Posterior cingulate gyrus (tissue), 11 donors: ENCODE measurements around the gene FBLN5.
"Not testable (repeated sequence)": the region's sequence is repeated elsewhere in the genome, so short reads cannot be mapped to it uniquely, and the experiment has no call there.

Experiments used
- DNase-seq, 10 donors: peaks; one replicate each; pipeline versions ENCODE4 v3.0.0 to v3.0.0-alpha.2; 2020 to 2021; ENCODE audit warnings: mixed read lengths in 3 of 10
- intact Hi-C: fragments of 100-400 bp; cut with DNase I; formaldehyde crosslinking; loops from one replicate; pipeline ENCODE4 v1.15.1; 2023

The FBLN5 gene

GRCh38 chr14:91911474-91912032 lies 35.9 kb downstream of the FBLN5 start:
- DNase-seq: peak in 2 of 10 donors; percentile 15 to 27

GRCh38 chr14:91910196-91910595 lies 37.3 kb downstream of the FBLN5 start:
- intact Hi-C loops: loop anchor here (5.0 to 10.0 kb wide), 2 partner anchors 258 to 405 kb away; no protein-coding TSS in a partner anchor
- no peak for DNase-seq

More at GRCh38 chr14:91911474-91912032, 35.9 kb downstream of the FBLN5 start:
- intact Hi-C loops: loop anchor here (5.0 to 10.0 kb wide), 2 partner anchors 259 to 407 kb away; no protein-coding TSS in a partner anchor

DNA sequence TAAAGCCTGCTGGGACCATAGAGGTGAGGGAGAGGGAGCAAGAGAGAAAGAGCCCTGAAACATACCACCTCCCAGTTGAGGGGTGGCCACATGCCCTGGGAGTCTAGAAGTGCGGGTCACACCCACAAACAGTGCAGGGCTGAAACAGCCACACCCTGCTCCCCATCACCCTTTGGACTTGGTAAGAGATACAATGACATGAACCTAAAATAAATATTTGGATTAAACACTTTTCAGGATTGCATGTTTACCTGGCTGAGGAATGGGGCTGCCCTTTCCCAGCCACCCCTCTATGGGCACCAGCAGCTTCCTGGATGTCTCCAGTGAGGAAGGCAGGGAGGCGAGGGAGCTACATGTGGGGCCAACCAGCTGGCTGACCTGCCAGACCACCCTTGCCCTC lies 41.1 kb downstream of the FBLN5 start:
- intact Hi-C loops: no loop called here
- no peak for DNase-seq

DNA sequence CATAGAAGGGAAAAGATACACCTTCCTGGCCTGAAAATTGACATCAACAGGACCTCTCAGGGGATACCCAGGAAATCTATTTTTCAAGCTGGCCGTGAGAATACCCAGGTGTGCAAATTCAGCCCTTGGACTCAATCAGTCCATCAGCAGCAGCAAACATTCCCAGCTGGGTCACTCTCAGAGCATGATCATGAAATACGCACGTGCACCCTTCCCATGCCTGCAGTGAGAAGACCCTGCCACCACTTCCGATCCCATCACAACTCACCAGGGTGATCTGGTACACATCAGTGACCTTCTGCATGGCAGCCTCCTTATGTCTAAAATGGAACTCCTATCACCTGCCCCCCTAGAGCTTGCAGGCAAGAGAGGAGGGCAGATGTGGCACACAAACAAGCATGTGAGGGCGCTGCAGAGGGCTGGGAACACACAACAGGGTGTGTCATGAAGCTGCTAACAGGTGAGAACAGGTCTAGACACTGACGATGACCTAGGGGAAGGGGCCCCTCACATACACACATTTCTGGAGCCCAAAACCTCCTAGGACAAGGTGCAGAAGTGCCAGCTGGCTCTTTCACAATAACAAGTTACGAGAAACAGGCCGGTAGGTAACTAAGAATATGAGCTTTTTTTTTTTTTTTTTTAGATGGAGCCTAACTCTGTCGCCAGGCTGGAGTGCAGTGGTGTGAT lies 42.4 kb downstream of the FBLN5 start:
- intact Hi-C loops: no loop called here
- DNase-seq: no peak

GRCh38 chr14:91904483-91904882 lies 43.0 kb downstream of the FBLN5 start:
- DNase-seq: no peak
- intact Hi-C loops: no loop called here

DNA sequence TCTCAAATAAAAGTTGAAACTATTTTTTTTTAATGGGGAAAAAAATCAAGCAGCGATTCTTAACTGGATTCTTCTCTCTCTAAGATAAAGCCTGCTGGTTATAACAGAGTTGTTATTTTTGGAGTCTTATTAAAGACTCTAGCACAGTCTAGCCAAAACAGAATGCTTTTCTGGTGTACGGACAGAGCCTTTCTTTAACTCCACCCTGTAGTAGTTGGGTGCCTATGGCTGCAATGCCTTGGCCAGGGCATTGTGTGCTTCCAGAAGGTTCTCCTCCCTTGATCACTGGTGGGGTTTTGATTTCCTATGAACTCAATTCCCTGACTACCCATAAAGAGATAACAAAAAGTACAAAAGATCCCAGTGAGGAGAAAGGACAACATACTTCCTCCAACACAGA lies 44.4 kb downstream of the FBLN5 start:
- intact Hi-C loops: no loop called here
- DNase-seq: no peak

DNA sequence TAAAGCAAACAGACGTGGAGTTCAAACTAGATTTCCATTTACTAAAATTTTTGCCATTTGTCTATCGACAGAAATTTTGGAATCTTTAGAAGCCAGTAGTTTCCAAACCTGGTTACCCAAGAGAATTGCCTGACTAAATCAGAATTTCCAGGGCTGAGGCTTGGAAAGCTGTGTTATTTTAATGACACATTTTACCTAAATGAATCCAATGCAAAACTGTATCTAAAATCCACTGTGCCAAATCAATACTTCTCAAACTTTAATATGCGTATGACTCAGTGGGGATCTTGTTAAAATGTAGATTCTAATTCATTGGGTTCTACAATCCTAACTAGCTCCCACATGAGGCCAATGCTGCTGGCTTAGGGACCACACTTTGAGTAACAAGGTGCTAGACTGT lies 45.2 kb downstream of the FBLN5 start:
- intact Hi-C loops: no loop called here

DNA sequence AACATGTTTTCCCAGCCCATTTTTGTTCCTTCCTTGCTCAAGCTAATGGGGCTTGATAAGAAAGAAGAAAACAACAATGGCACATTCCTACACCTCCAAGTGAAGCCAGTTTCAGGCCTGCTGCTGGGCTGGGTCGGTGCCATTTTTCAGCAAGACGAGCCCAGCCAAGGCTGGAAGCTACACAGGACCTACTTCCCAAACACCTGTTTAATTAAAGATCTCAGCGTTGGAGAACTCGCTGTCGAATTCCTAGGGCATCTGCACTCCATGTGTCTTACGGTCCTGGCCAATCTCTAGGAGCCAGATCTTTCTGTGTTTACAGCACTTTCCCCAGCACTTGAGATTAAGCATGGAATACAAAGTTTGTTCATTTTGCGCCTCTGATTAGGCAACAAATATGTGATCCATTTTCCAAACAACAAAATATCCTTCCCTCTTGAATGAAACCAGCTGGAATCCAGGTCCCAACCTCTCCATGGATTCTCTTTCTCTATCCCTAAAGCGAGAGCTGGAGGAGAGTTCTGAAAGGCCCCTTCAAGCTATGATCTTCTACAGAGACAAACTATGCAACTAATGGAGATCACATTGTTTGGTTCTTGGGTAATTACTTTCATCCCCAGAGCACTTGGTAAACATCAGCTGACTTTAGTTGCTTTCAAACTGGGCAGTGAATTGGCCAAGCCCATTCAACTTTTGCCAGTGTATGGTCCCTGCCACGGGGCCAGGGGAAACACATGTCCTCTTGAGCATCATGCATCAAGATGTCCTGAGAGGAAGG lies 45.9 kb downstream of the FBLN5 start:
- DNase-seq: no peak
- intact Hi-C loops: no loop called here

More for the DNA sequence above, 45.2 kb downstream of the FBLN5 start:
- no peak for DNase-seq

DNA sequence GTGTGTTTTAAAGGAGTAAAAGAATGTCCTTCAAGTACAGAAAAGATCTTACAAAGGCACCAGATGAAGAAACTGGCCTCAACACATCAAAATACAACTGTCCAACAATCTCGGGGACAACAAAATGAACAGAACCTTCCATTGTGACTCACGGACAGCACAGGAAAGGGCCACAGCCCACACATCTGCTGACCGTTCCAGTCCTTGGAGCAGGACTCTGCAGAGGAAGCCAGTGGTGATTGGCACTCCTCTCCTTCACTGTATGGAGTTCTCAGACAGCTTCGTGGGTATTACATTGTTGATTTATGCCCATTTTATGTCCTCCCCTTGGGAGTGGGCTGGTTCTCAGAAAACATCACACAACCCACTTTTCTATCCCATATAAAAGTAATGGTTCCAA lies 47.7 kb downstream of the FBLN5 start:
- intact Hi-C loops: no loop called here
- DNase-seq: no peak

DNA sequence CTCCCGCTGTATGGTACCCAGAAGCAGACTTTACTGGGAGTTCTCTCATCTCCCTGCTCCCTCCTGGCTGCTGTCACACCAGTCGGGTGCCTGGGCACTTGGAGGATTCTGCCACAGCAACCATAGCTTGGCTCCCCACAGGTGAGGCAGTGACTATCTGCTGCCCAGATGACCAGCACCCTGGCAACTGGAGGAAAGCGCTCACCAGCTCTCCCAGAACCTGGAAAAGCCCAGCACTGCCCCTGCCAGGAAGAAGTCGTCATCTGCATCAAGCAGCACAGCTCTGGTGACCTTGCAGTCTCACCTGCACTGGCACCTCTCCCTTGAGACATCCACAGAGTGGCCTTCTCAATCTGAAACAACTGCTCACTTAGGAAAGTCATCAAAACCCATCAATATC lies 48.3 kb downstream of the FBLN5 start:
- intact Hi-C loops: no loop called here
- peak in 3 of 10 donors; percentile 44 to 90 (median 46) for DNase-seq

DNA sequence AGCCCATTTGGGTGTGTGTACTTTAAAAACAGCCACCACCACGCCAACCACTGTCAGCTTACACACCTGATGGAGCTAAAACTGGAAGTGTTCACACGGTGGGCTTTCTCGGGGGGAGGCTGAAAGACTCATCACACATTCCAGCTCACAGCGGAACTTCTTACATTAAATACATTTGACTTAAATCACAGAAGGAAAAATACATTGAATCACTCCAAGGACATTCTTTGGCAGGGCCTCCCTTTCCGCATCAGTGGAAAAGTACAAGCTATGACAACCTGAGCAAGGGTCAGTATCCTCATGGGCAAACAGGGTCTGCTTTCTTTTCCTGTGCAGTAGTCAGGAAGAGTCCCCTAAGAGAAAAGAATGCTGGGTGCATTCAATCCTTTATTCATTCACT lies 49.1 kb downstream of the FBLN5 start:
- DNase-seq: no peak
- intact Hi-C loops: no loop called here

- peak in 1 of 10 donors; percentile 64 for DNase-seq
- intact Hi-C loops: not testable (repeated sequence)
Observed at GRCh38 chr14:91897716-91898115, 49.8 kb downstream of the FBLN5 start.

DNA sequence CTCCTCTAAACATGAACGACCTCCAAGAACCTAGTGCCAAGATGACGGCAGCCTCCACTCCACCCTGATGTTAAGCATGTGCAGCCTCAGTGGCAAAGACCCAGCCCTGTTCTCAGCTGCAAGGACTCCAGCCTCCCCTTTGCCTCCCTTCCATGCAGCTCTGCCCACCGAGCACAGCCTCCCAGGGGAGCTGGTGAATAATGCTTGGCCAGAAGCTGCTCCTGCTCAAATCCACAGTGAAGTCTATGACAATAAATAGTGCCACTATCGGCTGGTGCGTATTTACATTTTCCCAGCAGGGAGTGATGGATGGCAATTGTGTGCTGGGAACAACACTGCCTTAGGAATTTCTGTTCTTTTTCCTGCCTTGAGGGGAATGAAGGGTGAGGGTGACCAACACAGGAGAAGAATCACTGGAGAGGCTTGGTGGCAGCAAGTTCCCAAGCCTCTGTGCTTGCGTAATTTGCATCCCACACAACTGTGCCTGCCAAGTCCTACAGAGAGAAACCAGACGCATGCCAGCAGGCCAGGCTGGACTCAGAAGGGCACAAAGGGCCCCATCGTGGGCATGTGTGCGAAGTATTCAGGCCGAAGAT lies 50.3 kb downstream of the FBLN5 start:
- intact Hi-C loops: no loop called here
- peak in 9 of 10 donors; percentile 56 to 94 (median 66) for DNase-seq

- DNase-seq: no peak
- intact Hi-C loops: no loop called here
Observed at GRCh38 chr14:91896419-91896818, 51.1 kb downstream of the FBLN5 start.

GRCh38 chr14:91893669-91894068 lies 53.8 kb downstream of the FBLN5 start:
- intact Hi-C loops: no loop called here
- peak in 1 of 10 donors; percentile 69 for DNase-seq

- DNase-seq: peak in 1 of 10 donors; percentile 79
Observed at GRCh38 chr14:91893007-91893406, 54.5 kb downstream of the FBLN5 start.

DNA sequence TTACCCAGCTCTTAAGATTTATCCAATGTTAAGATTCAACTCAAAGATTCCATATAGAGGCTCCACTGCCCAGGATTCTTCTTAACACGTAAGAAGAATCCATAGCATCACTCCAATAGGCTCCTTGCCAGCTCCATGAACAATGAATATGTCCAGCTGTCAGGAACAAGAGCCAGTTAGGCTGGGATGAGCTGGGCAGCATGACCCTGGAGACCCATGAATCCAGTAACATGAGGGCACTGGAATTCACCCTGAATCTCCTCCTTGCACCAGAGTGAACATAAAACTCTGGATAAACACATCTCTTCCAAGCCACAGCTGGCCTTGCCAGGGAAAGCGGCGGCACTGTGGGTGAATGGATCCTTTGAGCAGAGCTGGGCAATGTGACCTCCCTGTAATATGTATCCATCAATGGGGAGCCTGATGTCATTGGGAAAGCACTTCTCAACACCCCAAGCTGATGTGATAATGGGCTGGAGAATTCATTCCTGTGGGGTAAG lies 55.7 kb downstream of the FBLN5 start:
- peak; percentile 60 to 95 (median 72) for DNase-seq
- intact Hi-C loops: no loop called here

More at GRCh38 chr14:91893007-91893406, 54.5 kb downstream of the FBLN5 start:
- intact Hi-C loops: no loop called here

- intact Hi-C loops: no loop called here
- DNase-seq: peak in 1 of 10 donors; percentile 68
Observed at GRCh38 chr14:91891101-91891500, 56.4 kb downstream of the FBLN5 start.

GRCh38 chr14:91890291-91890749 lies 57.2 kb downstream of the FBLN5 start:
- DNase-seq: peak in 6 of 10 donors; percentile 44 to 85 (median 52)
- intact Hi-C loops: no loop called here

- DNase-seq: peak in 4 of 10 donors; percentile 24 to 89 (median 35)
- intact Hi-C loops: no loop called here
Observed at GRCh38 chr14:91889477-91890211, 57.9 kb downstream of the FBLN5 start.
